Effector CD8-positive, alpha-beta T cell (primary cell): ENCODE results near the gene HES6.
A peak's percentile ranks its signal among the peaks of the same experiment; 100 is the strongest.

Experiments
- DNase-seq: peaks from one replicate; lab custom pipeline; 2025; lab: John Stamatoyannopoulos, UW
- total RNA-seq, 4 experiments: gene quantifications; one replicate each; lab custom pipeline; 2026; lab: John Stamatoyannopoulos, UW

Gene HES6
- total RNA-seq = 1.5 to 20.7 (median 13.1) reads per million in 4 experiments

GRCh38 chr2:238239863-238240756 is at the start of gene HES6:
TSS of gene HES6 (minus strand) at chr2:238240038. CDS start at chr2:238239905, 133 bp downstream.
- DNase-seq = peak; percentile 58

GRCh38 chr2:238289574-238289973 is 49.7 kb upstream of the HES6 start:
- DNase-seq = no peak

GRCh38 chr2:238288650-238289573 is 49.1 kb upstream of the HES6 start:
- peak; percentile 97 for DNase-seq

DNA sequence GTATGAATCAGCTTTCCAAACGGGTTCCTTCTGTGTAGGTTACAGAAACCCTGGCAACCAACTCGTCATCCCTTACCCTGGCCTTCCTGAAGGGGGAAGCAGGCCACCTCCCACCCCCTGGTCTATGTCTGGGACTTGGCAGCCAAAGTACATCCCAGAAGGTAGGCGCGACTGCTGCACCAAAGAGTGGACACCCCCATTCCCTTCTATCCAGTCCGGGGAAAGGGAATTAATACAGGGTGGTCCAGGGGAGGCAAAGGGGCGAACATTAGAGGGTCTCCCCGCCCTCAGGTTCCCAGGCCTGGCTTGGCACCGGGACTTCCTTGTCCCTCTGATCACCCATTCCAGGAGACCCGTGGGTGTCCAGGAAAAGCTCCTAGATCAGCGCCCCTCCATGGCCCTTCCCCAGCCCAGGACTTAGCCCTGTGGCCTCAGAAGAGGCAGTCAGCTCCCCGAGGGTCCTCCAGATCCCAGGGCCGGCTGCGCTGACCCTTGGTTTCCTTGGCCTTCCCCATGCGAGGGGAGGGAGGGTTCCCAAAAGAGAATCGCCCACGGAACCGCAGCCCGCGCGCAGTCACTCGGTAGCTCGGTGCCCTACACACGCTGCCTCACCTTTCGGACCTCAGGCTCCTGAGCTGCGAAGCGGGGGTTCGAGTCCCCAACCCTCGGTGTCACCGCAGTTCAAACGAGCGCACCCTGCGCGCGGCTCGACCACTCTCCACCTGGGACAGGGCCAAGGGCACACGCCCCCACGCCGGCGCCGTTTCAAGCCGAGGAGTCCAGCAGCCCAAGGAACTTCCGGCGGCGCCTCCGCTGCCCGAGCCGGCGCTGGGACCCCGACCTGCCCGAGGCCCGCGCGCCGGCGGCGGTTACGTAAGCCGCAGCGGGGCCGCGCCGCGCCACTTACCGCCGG is 48.2 kb upstream of the HES6 start, which contains the start of gene PER2:
Gene PER2 (minus strand): TSS at position 874 of the 913 bp plus-strand sequence. CDS start 10,674 bp downstream, outside the sequence.
- DNase-seq = peak; percentile 40

- DNase-seq = no peak
Measured at GRCh38 chr2:238286987-238287736, 47.3 kb upstream of the HES6 start.

DNA sequence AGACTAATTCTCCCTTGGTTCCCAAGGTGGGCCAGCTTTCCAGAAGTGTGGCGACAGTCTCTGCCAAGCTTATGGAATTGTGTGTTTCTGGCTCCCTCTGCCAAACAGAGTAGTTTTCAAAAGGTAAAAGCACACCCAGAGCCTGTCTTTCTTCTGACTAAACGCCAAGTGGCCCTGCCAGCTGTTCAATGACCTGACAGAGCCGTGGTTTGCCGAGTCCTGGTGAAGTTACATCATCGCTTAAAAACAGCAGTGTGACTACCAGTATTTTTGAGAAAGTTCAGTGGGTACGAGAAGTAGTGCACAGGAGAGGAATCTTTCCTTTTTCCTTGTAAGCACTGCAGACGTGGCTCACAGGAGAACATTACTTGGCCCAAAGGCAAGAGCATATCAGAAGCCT is 46.7 kb upstream of the HES6 start:
- no peak for DNase-seq

DNA sequence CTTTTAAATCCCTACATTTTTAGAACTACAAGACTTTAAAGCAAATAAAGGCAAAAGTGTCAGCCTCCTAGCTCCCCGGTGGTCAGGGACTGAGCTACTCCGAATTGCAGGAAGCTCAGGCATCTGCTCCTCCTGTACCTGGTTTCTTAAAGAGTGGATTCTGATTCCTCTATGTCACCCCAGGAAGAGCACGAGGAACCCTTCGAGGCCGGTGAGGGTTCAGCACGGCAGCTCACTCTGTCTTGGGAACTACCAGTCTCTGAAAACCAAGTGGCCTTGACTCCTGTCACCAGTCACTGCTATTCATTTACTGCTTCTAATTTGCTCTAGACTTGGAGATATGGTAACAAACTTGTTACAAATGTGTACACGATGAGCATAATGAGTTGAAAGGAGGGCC is 46.3 kb upstream of the HES6 start:
- no peak for DNase-seq

DNA sequence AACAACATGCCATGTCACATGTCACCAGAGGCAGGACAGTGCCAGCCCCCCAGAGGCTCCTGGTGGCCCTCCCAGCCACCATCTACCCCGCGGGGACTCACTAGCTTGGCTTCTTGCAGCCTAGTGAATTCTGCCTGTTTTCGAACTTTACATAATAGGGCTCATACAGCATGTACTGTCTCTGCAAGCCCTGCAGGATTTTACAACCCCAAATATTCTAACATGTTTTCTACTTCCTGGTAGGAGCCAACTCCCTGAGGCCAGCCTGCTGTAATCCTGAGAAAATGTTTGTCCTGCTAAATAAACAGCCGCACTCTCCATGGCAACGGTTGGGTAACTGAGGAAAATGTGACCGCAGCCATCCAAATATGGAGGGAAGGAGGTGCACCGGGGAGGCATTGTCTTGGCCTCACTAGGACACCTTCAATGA is 45.8 kb upstream of the HES6 start:
- no peak for DNase-seq

GRCh38 chr2:238284802-238285515 is 45.1 kb upstream of the HES6 start:
- no peak for DNase-seq

- DNase-seq = no peak
Measured at GRCh38 chr2:238282861-238283738, 43.3 kb upstream of the HES6 start.

- DNase-seq = no peak
Measured at GRCh38 chr2:238281826-238282480, 42.1 kb upstream of the HES6 start.

DNA sequence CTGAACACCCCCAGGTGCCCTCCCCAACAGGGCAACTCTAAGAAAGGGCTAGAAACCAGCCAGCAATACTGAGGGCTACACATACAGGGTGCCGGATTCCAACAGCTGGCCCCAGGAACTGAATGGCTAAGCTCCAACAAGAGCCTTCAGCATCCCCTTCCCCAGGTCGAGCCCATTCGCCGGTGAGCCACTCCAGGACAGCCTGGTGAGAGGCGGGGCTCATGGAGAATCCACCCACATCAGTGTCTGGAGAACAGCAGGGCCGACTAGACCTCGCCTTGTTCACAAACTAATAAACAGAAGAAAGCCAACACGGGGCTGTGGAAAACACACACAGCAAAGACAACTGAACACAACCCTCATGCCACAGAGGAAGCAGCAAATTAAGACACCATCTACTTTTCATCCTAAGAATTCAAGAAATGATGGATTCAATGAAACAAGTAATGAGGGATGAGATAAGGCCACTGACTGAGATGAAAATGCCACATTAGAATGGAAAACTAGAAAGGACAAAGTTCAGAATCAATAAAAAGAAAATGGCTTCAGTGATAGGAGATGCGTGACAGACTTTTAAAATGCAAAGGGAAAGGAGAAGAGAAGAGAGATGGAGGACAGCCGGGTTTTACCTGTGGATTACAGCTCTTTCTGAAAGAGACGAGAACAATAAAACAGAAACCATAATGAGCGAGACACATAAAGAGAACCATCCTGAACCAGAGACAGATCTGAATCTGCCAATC is 40.4 kb upstream of the HES6 start:
- no peak for DNase-seq

- DNase-seq = no peak
Measured at GRCh38 chr2:238279324-238279682, 39.5 kb upstream of the HES6 start.

DNA sequence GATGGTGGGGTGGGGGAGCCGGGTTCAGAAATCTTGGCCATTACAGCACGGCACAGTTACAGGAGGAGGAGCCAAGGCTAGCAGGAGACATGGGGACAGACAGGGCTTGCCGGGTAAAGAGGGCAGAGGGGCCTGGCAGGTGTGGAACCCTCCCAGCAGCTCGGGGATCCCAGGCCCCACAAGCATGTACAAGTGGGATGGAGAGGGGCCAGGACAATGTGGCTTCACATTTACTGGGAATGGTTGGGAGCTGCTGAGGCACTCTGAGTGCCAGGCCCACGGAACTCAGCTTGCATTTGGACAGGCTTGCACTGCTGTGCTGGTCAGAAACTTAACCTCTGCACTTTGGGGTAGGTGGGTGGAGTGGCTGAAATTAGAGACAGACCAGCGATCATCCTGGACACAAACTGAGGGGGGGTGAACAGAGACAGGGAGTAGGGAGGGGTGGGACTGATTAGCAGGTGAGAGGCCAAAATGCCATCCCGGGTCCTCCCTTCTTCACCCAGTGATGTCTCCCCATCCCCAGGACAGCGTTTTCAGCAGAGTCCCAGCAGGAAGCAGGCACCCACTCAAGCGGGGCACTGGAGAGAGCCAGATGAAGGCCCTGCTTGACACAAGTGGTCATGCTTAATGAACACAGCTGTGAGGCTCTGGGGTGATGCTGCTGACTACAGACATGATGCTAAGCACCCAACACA is 38.9 kb upstream of the HES6 start:
- no peak for DNase-seq

- no peak for DNase-seq
Measured at GRCh38 chr2:238277695-238278094, 37.9 kb upstream of the HES6 start.

DNA sequence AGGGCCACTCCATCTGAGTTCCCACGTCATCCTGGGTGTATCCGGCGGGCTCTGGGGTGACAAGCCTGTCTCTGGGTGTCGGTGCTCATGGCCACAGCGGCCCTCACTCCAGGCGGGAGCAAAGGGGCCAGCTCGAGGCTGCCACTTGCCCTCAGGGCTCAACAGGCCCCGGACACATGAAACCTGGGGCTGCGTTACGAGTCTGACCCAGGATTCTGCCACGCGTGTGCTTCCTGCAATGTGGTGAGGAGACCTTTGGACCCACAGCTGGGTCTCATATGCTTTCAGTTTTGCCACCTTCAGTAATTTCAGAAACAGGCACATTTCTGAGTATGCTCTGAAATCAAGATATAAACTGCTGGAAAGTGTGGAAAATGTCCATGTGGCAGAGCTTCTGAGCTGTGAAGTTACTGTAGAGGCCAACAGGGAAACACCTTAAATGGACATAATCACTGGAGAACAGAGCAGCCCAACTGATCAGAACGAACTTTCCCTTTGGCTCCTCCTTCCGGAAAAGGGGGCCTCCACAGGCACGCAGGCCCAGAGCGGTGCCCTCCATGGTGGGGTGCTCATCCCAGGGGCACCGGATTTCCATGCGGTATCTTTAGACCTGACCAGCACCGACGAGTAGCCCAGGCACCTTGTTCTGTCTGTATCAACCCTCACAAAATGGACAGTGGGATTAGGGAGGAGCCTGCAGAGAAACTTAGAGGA is 34.5 kb upstream of the HES6 start:
- DNase-seq = no peak
